SH-SY5Y (cell line): ENCODE data around the gene PRDM10.

Experiments
- GATA2 ChIP-seq: IDR thresholded peaks from 2 replicates; pipeline ENCODE4 v1.6.1; 2011; ENCODE audit warnings: mild to moderate bottlenecking, low read depth, low read length
- GATA3 ChIP-seq: IDR thresholded peaks from 2 replicates; pipeline ENCODE4 v1.6.1; 2011; ENCODE audit warnings: low read depth, mild to moderate bottlenecking, low read length, moderate library complexity

- TF ChIP-seq GATA2 (no peak), GATA3 (no peak)
Observed at GRCh38 chr11:129871914-129872313, 130.7 kb downstream of the PRDM10 start.
